IMR-90 (cell line): ENCODE data around the gene NCKAP5. TPM values are rescaled to one million over a fixed set of nuclear protein-coding genes. Genes with fewer than 3 reads are reported as not detected.

ENCODE experiments used
- ATAC-seq: fragments of 200-7000 bp; cut with Tn5 transposase; 2 replicates; pipeline ENCODE4 v1.9.1; 2020; ENCODE audit warnings: low read depth, mild to moderate bottlenecking, moderate library complexity
- BruUV-seq: library from RNA; stranded (reverse); fragments of 400-500 nt; replicated peaks from 2 replicates; lab custom pipeline; 2021; lab: Mats Ljungman, UMichigan
- CTCF ChIA-PET: fragments of 300-600 bp; formaldehyde crosslinking; extraction: SDS; loops from one replicate; lab custom pipeline; 2021; ENCODE audit warnings: antibody characterized with exemption; lab: Yijun Ruan, JAX
- POLR2A ChIA-PET: fragments of 300-600 bp; sonication (Branson Sonifier 250); formaldehyde crosslinking; loops from one replicate; lab custom pipeline; 2022; ENCODE audit warnings: antibody characterized with exemption; ENCODE audit not compliant: unreplicated experiment; lab: Charles Lee
- DNase-seq: peaks from one replicate; pipeline ENCODE4 v3.0.0; 2013
- H2AFZ ChIP-seq: replicated peaks from 2 replicates; pipeline ENCODE3; 2013; ENCODE audit warnings: low read length, mild to moderate bottlenecking; ENCODE audit not compliant: poor library complexity
- H2AK5ac ChIP-seq: 2 replicates; pipeline ENCODE4 v1.6.1; 2013; ENCODE audit warnings: low read depth, low read length, inconsistent platforms
- H2AK9ac ChIP-seq: replicated peaks from 2 replicates; pipeline ENCODE3; 2013; ENCODE audit warnings: mild to moderate bottlenecking, low read depth, low read length, moderate library complexity; ENCODE audit not compliant: poor library complexity
- H2BK120ac ChIP-seq: 2 replicates; pipeline ENCODE4 v1.6.1; 2013; ENCODE audit warnings: low read depth, low read length, inconsistent platforms
- H2BK15ac ChIP-seq: 3 replicates; pipeline ENCODE4 v1.6.1; 2013; ENCODE audit warnings: low read depth, low read length, inconsistent platforms
- H2BK20ac ChIP-seq: 2 replicates; pipeline ENCODE4 v1.6.1; 2013; ENCODE audit warnings: low read depth, mild to moderate bottlenecking, inconsistent platforms, low read length, moderate library complexity
- H2BK5ac ChIP-seq: 2 replicates; pipeline ENCODE4 v1.6.1; 2013; ENCODE audit warnings: mild to moderate bottlenecking, low read depth, low read length, inconsistent platforms; ENCODE audit not compliant: poor library complexity, severe bottlenecking
- H3K14ac ChIP-seq: replicated peaks from 2 replicates; pipeline ENCODE4 v1.6.1; 2013; ENCODE audit warnings: low read depth, low read length, inconsistent platforms
- H3K18ac ChIP-seq: 2 replicates; pipeline ENCODE4 v1.6.1; 2013; ENCODE audit warnings: low read depth, low read length, control low read depth
- H3K23ac ChIP-seq: 2 replicates; pipeline ENCODE4 v1.6.1; 2013; ENCODE audit warnings: low read depth, low read length, inconsistent platforms
- H3K27ac ChIP-seq: 2 replicates; pipeline ENCODE4 v1.5.1; 2013; ENCODE audit warnings: mild to moderate bottlenecking, control low read depth, low read length; ENCODE audit not compliant: insufficient read depth
- H3K27me3 ChIP-seq: 2 replicates; pipeline ENCODE4 v1.6.1; 2013; ENCODE audit warnings: low read length; ENCODE audit not compliant: control insufficient read depth, insufficient read depth
- H3K36me3 ChIP-seq: 2 replicates; pipeline ENCODE4 v1.6.1; 2013; ENCODE audit warnings: low read length, mixed read lengths; ENCODE audit not compliant: control insufficient read depth, insufficient read depth
- H3K4ac ChIP-seq: 2 replicates; pipeline ENCODE4 v1.6.1; 2013; ENCODE audit warnings: low read depth, low read length, inconsistent platforms
- H3K4me1 ChIP-seq: 2 replicates; pipeline ENCODE4 v1.6.1; 2013; ENCODE audit warnings: low read length, mixed read lengths; ENCODE audit not compliant: control insufficient read depth, insufficient read depth
- H3K4me2 ChIP-seq: 2 replicates; pipeline ENCODE4 v1.6.1; 2013; ENCODE audit warnings: low read depth, mild to moderate bottlenecking, control low read depth, low read length, moderate library complexity
- H3K4me3 ChIP-seq: 2 replicates; pipeline ENCODE4 v1.5.1; 2013; ENCODE audit warnings: low read depth, mild to moderate bottlenecking, control low read depth, low read length, moderate library complexity; ENCODE audit not compliant: insufficient read depth
- H3K56ac ChIP-seq: 2 replicates; pipeline ENCODE4 v1.6.1; 2013; ENCODE audit warnings: low read length, inconsistent platforms; ENCODE audit not compliant: insufficient read depth; ENCODE audit errors: extremely low read depth
- H3K79me1 ChIP-seq, 2 experiments: 2 replicates each; pipeline ENCODE4 v1.6.1; 2013; ENCODE audit warnings: low read length in 2 of 2, inconsistent platforms in 1 of 2, low read depth in 1 of 2
- H3K9ac ChIP-seq: 2 replicates; pipeline ENCODE4 v1.6.1; 2013; ENCODE audit warnings: low read depth, low read length, control low read depth
- H3K9me1 ChIP-seq: 2 replicates; pipeline ENCODE4 v1.6.1; 2013; ENCODE audit warnings: low read length, inconsistent platforms; ENCODE audit not compliant: insufficient read depth
- H3K9me3 ChIP-seq: 2 replicates; pipeline ENCODE4 v1.6.1; 2013; ENCODE audit warnings: low read length; ENCODE audit not compliant: control insufficient read depth, insufficient read depth
- H4K20me1 ChIP-seq: 2 replicates; pipeline ENCODE4 v1.6.1; 2013; ENCODE audit warnings: low read length, inconsistent platforms; ENCODE audit not compliant: insufficient read depth
- H4K5ac ChIP-seq: 2 replicates; pipeline ENCODE4 v1.6.1; 2013; ENCODE audit warnings: mild to moderate bottlenecking, low read depth, low read length, control low read depth
- H4K8ac ChIP-seq, 2 experiments: 2 replicates each; pipeline ENCODE4 v1.6.1; 2013; ENCODE audit warnings: low read depth in 2 of 2, low read length in 2 of 2, control low read depth in 1 of 2, inconsistent platforms in 1 of 2
- H4K91ac ChIP-seq: 2 replicates; pipeline ENCODE4 v1.6.1; 2013; ENCODE audit warnings: low read depth, low read length, inconsistent platforms; ENCODE audit not compliant: insufficient read depth
- BHLHE40 ChIP-seq: fragments of 150-350 bp; IDR thresholded peaks from 2 replicates; pipeline ENCODE4 v1.6.1; 2016; ENCODE audit warnings: mild to moderate bottlenecking, low read depth, low read length
- CHD1 ChIP-seq: IDR thresholded peaks from 2 replicates; pipeline ENCODE4 v1.6.1; 2012; ENCODE audit warnings: low read depth, low read length, improper control_type of control experiment
- MAFK ChIP-seq: IDR thresholded peaks from 2 replicates; pipeline ENCODE4 v1.6.1; 2012; ENCODE audit warnings: low read depth, low read length, improper control_type of control experiment
- MXI1 ChIP-seq: IDR thresholded peaks from 2 replicates; pipeline ENCODE4 v1.6.1; 2012; ENCODE audit warnings: low read depth, mild to moderate bottlenecking, low read length, moderate library complexity, borderline replicate concordance
- RCOR1 ChIP-seq: IDR thresholded peaks from 2 replicates; pipeline ENCODE4 v1.6.1; 2012; ENCODE audit warnings: mild to moderate bottlenecking, low read length, improper control_type of control experiment; ENCODE audit not compliant: insufficient replicate concordance
- SMC3 ChIP-seq: fragments of 150-350 bp; IDR thresholded peaks from 2 replicates; pipeline ENCODE4 v1.6.1; 2016; ENCODE audit warnings: low read depth, mild to moderate bottlenecking, antibody characterized with exemption, low read length, moderate library complexity
- USF2 ChIP-seq: fragments of 150-350 bp; IDR thresholded peaks from 2 replicates; pipeline ENCODE4 v1.6.1; 2017; ENCODE audit warnings: mild to moderate bottlenecking, antibody characterized with exemption, low read length, low read depth
- WGBS, 2 experiments: methylation state at CpG; one replicate each; pipeline versions ENCODE4 v1.1.5 to v1.1.7; 2013; ENCODE audit warnings: missing lambda C conversion rate in 2 of 2; ENCODE audit not compliant: insufficient read length in 1 of 2; ENCODE audit errors: extremely low coverage in 2 of 2; 5-methylcytosine and 5-hydroxymethylcytosine counted together
- dilution Hi-C: fragments of 300-500 bp; cut with HindIII; formaldehyde crosslinking; loops from one replicate; pipeline ENCODE4 v1.14.3; 2018; ENCODE audit warnings: low sequenced_read_pairs; ENCODE audit not compliant: unreplicated experiment
- in situ Hi-C: fragments of 300-500 bp; cut with MboI; formaldehyde crosslinking; loops from 3 replicates; pipeline ENCODE4 v1.14.3; 2019; ENCODE audit warnings: low sequenced_read_pairs, inconsistent platforms, mixed read lengths
- intact Hi-C: fragments of 100-400 bp; cut with micrococcal nuclease; formaldehyde crosslinking; loops from 2 replicates; pipeline ENCODE4 v1.10.0; 2022
- polyA plus RNA-seq, 3 experiments: library from polyadenylated mRNA; depleted of rRNA; stranded (reverse); fragments of >200 nt; gene quantifications; 2 replicates each; pipeline ENCODE4 v1.2.3, GENCODE V29; 2012; ENCODE audit warnings: low replicate concordance in 1 of 3
- total RNA-seq: library from RNA; depleted of rRNA; stranded (reverse); fragments of >200 nt; gene quantifications from 2 replicates; pipeline ENCODE4 v1.2.3, GENCODE V29; 2012
- TF ChIP-seq, protein P1 (sequence below): fragments of 150-350 bp; IDR thresholded peaks from 2 replicates; pipeline ENCODE4 v1.6.1; 2016; ENCODE audit warnings: low read depth, mild to moderate bottlenecking, low read length, moderate library complexity, borderline replicate concordance

Gene NCKAP5
- total and polyA plus RNA-seq, 2 of the 4 experiments (the other 2 are of a cell fraction), result 2.7 to 3.9 TPM

DNA sequence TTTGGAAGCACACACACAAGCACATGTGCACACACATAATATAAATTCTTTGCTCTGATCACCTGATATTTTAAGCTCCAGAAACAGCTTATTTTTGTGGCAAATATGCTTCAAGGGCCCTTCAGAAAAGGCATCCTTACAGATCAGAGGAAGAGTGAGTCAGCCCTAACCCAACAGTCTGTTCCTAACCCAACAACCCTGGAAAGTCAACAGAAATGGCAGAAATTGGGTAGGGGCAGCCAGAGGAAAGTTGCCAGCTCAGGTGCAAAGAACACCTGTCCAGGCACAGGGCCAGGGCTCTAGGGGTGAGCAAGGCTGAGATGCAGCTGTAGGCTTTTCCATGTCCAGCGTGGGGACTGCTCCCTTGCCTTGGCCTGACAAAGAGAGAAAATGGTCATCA is 6.4 kb upstream of the NCKAP5 start:
- Histone ChIP-seq H4K5ac (no peak overlapping the region), H3K9me3 (no peaks in the 10 kb centered on the region), H4K8ac (peak overlapping the region in 1 of 2 experiments; percentile 24; a peak in 1 of 4 replicates), H4K20me1 (no peaks in the 10 kb centered on the region), H4K91ac (peak overlapping the region; percentile 31; the same call in 1 of the 2 replicates), H3K27ac (no peak overlapping the region), H2BK20ac (no peak overlapping the region; the same call in 1 of the 2 replicates), H3K9me1 (no peaks in the 10 kb centered on the region), H2AFZ (peak overlapping the region; percentile 74), H2BK15ac (0 out of 3 replicates have a peak overlapping the region, but pooled peaks have one; percentile 43), H3K9ac (no peak overlapping the region), H3K27me3 (no peaks in the 10 kb centered on the region), H2BK120ac (peak overlapping the region; percentile 50; the same call in 1 of the 2 replicates), H3K14ac (no peak overlapping the region), H3K18ac (no peak overlapping the region), H3K4me2 (no peak overlapping the region), H3K79me1 (no peaks in the 10 kb centered on the region), H3K36me3 (no peaks in the 10 kb centered on the region), H3K4me3 (no peak overlapping the region), H3K4ac (peak overlapping the region; percentile 1; the same call in 1 of the 2 replicates), H2AK5ac (no peak overlapping the region), H2BK5ac (no peak overlapping the region), H3K23ac (no peak overlapping the region), H2AK9ac (no peak overlapping the region), H3K4me1 (peaks cover 9% of the 10 kb centered on the region), H3K56ac (no peak overlapping the region)
- intact Hi-C loops, result no loop called here
- ChIA-PET POLR2A (interaction anchor here (0.8 kb wide), 1 partner anchor 270 kb away, joined by 14 read pairs; no protein-coding TSS in a partner anchor), CTCF (interaction anchor here (0.7 kb wide), 1 partner anchor 11 kb away, joined by 7 read pairs; no protein-coding TSS in a partner anchor)
- whole genome bisulfite sequencing, 2 experiments, result no CpG with 5 or more reads among the region's 1 CpG
- no peak for TF ChIP-seq MXI1
- TF ChIP-seq, protein P1, sequence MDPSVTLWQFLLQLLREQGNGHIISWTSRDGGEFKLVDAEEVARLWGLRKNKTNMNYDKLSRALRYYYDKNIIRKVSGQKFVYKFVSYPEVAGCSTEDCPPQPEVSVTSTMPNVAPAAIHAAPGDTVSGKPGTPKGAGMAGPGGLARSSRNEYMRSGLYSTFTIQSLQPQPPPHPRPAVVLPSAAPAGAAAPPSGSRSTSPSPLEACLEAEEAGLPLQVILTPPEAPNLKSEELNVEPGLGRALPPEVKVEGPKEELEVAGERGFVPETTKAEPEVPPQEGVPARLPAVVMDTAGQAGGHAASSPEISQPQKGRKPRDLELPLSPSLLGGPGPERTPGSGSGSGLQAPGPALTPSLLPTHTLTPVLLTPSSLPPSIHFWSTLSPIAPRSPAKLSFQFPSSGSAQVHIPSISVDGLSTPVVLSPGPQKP, result no peak
- TF ChIP-seq BHLHE40, result no peak
- no peak for TF ChIP-seq USF2
- TF ChIP-seq CHD1, result no peak
- TF ChIP-seq SMC3, result no peak
- TF ChIP-seq RCOR1, result no peak
- no peak for TF ChIP-seq MAFK
- DNase-seq, result no peak
- no peak for ATAC-seq
- BruUV-seq, result no TSS peak
- in situ Hi-C loops, result loop anchor here (25.0 kb wide), 1 partner anchor 912 kb away; the partner anchor contains the start of gene LYPD1
- dilution Hi-C loops, result no loop called here
